K562 (cell line): ENCODE data around the gene C16orf96. TPM values are rescaled to one million over a fixed set of nuclear protein-coding genes. Genes with fewer than 3 reads are reported as not detected.

Experiments
- ATAC-seq: fragments of 200-7000 bp; cut with Tn5 transposase; 3 replicates; pipeline ENCODE4 v1.9.1; 2020; ENCODE audit warnings: moderate library complexity
- BruUV-seq: library from RNA; stranded (reverse); fragments of 400-500 nt; replicated peaks from 2 replicates; lab custom pipeline; 2021; lab: Mats Ljungman, UMichigan
- CTCF ChIA-PET: fragments of 300-600 bp; formaldehyde crosslinking; extraction: SDS; loops from one replicate; lab custom pipeline; 2021; ENCODE audit warnings: low intra/inter-chr PET ratio; lab: Yijun Ruan, JAX
- POLR2A ChIA-PET: fragments of 300-600, 350-650 bp; sonication (Branson Sonifier 250); formaldehyde crosslinking; extraction: SDS; loops from one replicate; lab custom pipeline; 2021; ENCODE audit warnings: antibody characterized with exemption, inconsistent platforms; lab: Yijun Ruan, JAX
- DNase-seq, 4 experiments: peaks; one replicate each; pipeline versions ENCODE4 v3.0.0 to v3.0.0-alpha.2; 2011 to 2018; ENCODE audit warnings: low spot score in 3 of 4, mixed read lengths in 3 of 4; ENCODE audit errors: extremely low read depth in 1 of 4
- FAIRE-seq: peaks from 2 replicates; lab custom pipeline; 2011; peaks lifted over from hg19 to GRCh38; lab: Jason Lieb, UNC
- H2AFZ ChIP-seq: 2 replicates; pipeline ENCODE4 v1.6.0; 2011; ENCODE audit warnings: low read depth, low read length, control low read depth, inconsistent platforms
- H3K27ac ChIP-seq: fragments of 200-600 bp; 3 replicates; pipeline ENCODE4 v1.8.0; 2011; ENCODE audit warnings: low read depth, mild to moderate bottlenecking, control low read depth, inconsistent platforms, low read length, moderate library complexity, mixed read lengths; ENCODE audit errors: extremely low read depth
- H3K27me3 ChIP-seq, 2 experiments: fragments of 300-600 bp in 1 of 2; 2 replicates in 1 of 2; 3 replicates in 1 of 2; pipeline versions ENCODE4 v1.6.0 to v1.8.0; 2011; ENCODE audit warnings: inconsistent platforms in 2 of 2, low read length in 2 of 2, mild to moderate bottlenecking in 1 of 2, mixed read lengths in 1 of 2, moderate library complexity in 1 of 2; ENCODE audit not compliant: control insufficient read depth in 2 of 2, insufficient read depth in 2 of 2
- H3K36me3 ChIP-seq: fragments of 300-600 bp; 3 replicates; pipeline ENCODE4 v1.8.0; 2011; ENCODE audit warnings: mild to moderate bottlenecking, low read length, inconsistent platforms; ENCODE audit not compliant: control insufficient read depth, insufficient read depth
- H3K4me1 ChIP-seq, 2 experiments: fragments of 200-600 bp in 1 of 2; replicated peaks in 1 of 2; 2 replicates in 1 of 2; 3 replicates in 1 of 2; pipeline versions ENCODE4 v1.5.1 to v1.8.0; 2011; ENCODE audit warnings: inconsistent platforms in 2 of 2, low read length in 2 of 2, mild to moderate bottlenecking in 1 of 2, mixed read lengths in 1 of 2, moderate library complexity in 1 of 2; ENCODE audit not compliant: control insufficient read depth in 2 of 2, insufficient read depth in 2 of 2
- H3K4me2 ChIP-seq: 2 replicates; pipeline ENCODE4 v1.6.1; 2011; ENCODE audit warnings: low read length, control low read depth, inconsistent platforms, mixed read lengths; ENCODE audit not compliant: insufficient read depth
- H3K4me3 ChIP-seq: fragments of 200-600 bp; sonication (generic), shearing (Covaris generic); 2 replicates; pipeline ENCODE4 v1.5.1; 2016; ENCODE audit warnings: control low read depth, inconsistent platforms
- H3K79me2 ChIP-seq: fragments of 200-600 bp; 3 replicates; pipeline ENCODE4 v1.8.0; 2011; ENCODE audit warnings: low read length, inconsistent platforms; ENCODE audit not compliant: control insufficient read depth, insufficient read depth
- H3K9ac ChIP-seq, 2 experiments: 2 replicates each; pipeline versions ENCODE4 v1.6.0 to v1.6.1; 2011; ENCODE audit warnings: low read depth in 2 of 2, low read length in 2 of 2, control low read depth in 1 of 2, inconsistent platforms in 1 of 2, mild to moderate bottlenecking in 1 of 2, mixed read lengths in 1 of 2; ENCODE audit not compliant: insufficient read depth in 1 of 2
- H3K9me1 ChIP-seq: one replicate; pipeline ENCODE4 v1.6.0; 2011; ENCODE audit warnings: inconsistent platforms, mild to moderate bottlenecking, low read length, moderate library complexity; ENCODE audit not compliant: control insufficient read depth, insufficient read depth
- H3K9me3 ChIP-seq: replicated peaks from 2 replicates; pipeline ENCODE4 v1.5.1; 2011; ENCODE audit warnings: low read depth, low read length, inconsistent platforms; ENCODE audit not compliant: control insufficient read depth, insufficient read depth
- H4K20me1 ChIP-seq: replicated peaks from 2 replicates; pipeline ENCODE4 v1.6.1; 2011; ENCODE audit warnings: low read length, inconsistent platforms, mixed read lengths; ENCODE audit not compliant: control insufficient read depth, insufficient read depth
- GTF2B ChIP-seq: IDR thresholded peaks from 2 replicates; pipeline ENCODE4 v1.6.1; 2011; ENCODE audit not compliant: insufficient read length; ENCODE audit errors: extremely low read depth
- HNRNPLL ChIP-seq: fragments of 200-400 bp; formaldehyde crosslinking; IDR thresholded peaks from 2 replicates; pipeline ENCODE4 v1.6.1; 2017; ENCODE audit warnings: low read length, low read depth, mild to moderate bottlenecking; ENCODE audit not compliant: poor library complexity, severe bottlenecking
- JUN ChIP-seq, 2 experiments: sonication (generic) in 1 of 2; formaldehyde crosslinking in 1 of 2; IDR thresholded peaks; 2 replicates each; pipeline versions ENCODE4 v1.6.1 to v1.8.0; 2012 to 2022; ENCODE audit warnings: borderline replicate concordance in 2 of 2, mild to moderate bottlenecking in 2 of 2, improper control_type of control experiment in 1 of 2, low read depth in 1 of 2, low read length in 1 of 2, missing genetic modification reagents in 1 of 2
- MTA2 ChIP-seq: fragments of 450-650 bp; IDR thresholded peaks from 2 replicates; pipeline ENCODE4 v1.6.1; 2016; ENCODE audit warnings: low read depth
- OTX1 ChIP-seq: fragments of 450-650 bp; formaldehyde crosslinking; IDR thresholded peaks from 2 replicates; pipeline ENCODE4 v1.4.0; 2022; ENCODE audit warnings: mild to moderate bottlenecking
- PCBP1 ChIP-seq: fragments of 200-400 bp; formaldehyde crosslinking; IDR thresholded peaks from 2 replicates; pipeline ENCODE4 v1.6.1; 2018; ENCODE audit warnings: mild to moderate bottlenecking, low read depth, low read length; ENCODE audit not compliant: poor library complexity, severe bottlenecking
- PPARD ChIP-seq: fragments of 250-450 bp; sonication (Bioruptor Pico); IDR thresholded peaks from 2 replicates; pipeline ENCODE4 v1.8.0; 2022; ENCODE audit warnings: inconsistent platforms, mild to moderate bottlenecking, moderate library complexity
- TCF7L2 ChIP-seq: fragments of 150-350 bp; IDR thresholded peaks from 2 replicates; pipeline ENCODE4 v1.6.1; 2016; ENCODE audit warnings: low read depth, mild to moderate bottlenecking, low read length, moderate library complexity
- ZNF124 ChIP-seq: sonication (generic); formaldehyde crosslinking; IDR thresholded peaks from 2 replicates; pipeline ENCODE4 v1.8.1; 2022; ENCODE audit warnings: missing genetic modification reagents
- ZNF146 ChIP-seq: IDR thresholded peaks from one replicate; pipeline ENCODE4 v1.6.1; 2018; ENCODE audit warnings: missing compliant biosample characterization; ENCODE audit not compliant: unreplicated experiment
- ZNF395 ChIP-seq: fragments of 200-800 bp; sonication (Bioruptor generic); IDR thresholded peaks from 2 replicates; pipeline ENCODE4 v1.6.1; 2017; ENCODE audit warnings: missing genetic modification characterization, missing compliant biosample characterization
- ZNF668 ChIP-seq: fragments of 250-450 bp; sonication (Bioruptor Pico); IDR thresholded peaks from 2 replicates; pipeline ENCODE4 v1.8.0; 2022; ENCODE audit warnings: mild to moderate bottlenecking, inconsistent platforms
- ZNF696 ChIP-seq: fragments of 250-450 bp; sonication (Bioruptor Pico); conservative IDR thresholded peaks from 2 replicates; pipeline ENCODE4 v1.4.0; 2020; ENCODE audit warnings: mild to moderate bottlenecking, moderate library complexity
- WGBS: fragments of 100-300 bp; shearing (Covaris generic); methylation state at CpG from one replicate; pipeline ENCODE4 v1.1.6; 2016; ENCODE audit warnings: low coverage, mixed read lengths; ENCODE audit not compliant: insufficient coverage; ENCODE audit errors: missing lambda C conversion rate; 5-methylcytosine and 5-hydroxymethylcytosine counted together
- in situ Hi-C: fragments of 300-500 bp; cut with MboI; formaldehyde crosslinking; loops from 4 replicates; pipeline ENCODE4 v1.15.0; 2018; ENCODE audit warnings: inconsistent platforms, mixed read lengths
- intact Hi-C: fragments of 100-400 bp; cut with micrococcal nuclease; formaldehyde crosslinking; loops from 2 replicates; pipeline ENCODE4 v1.14.2; 2022
- polyA plus RNA-seq, 8 experiments: library from polyadenylated mRNA; depleted of rRNA in 4 of 8; stranded (reverse) in 5 of 8; unstranded in 3 of 8; fragments of >200 nt; fragmentation: Nextera tagmentation in 2 of 8; fragmentation: Illumina TruSeq in 1 of 8; extraction: Ambion mirVana in 2 of 8; extraction: Trizol in 1 of 8; gene quantifications; 2 replicates each; pipeline versions ENCODE4 v1.2.1 to v1.2.3, GENCODE V29; 2011 to 2014; ENCODE audit warnings: inconsistent platforms in 1 of 8, missing spikeins in 1 of 8
- total RNA-seq, 7 experiments: library from RNA; depleted of rRNA in 6 of 7; stranded (reverse); fragments of >200 nt in 6 of 7; fragmentation: Illumina TruSeq in 2 of 7; extraction: Trizol in 2 of 7; gene quantifications; 2 replicates each; pipeline versions ENCODE4 v1.2.1 to v1.2.3, GENCODE V29; 2011 to 2021; ENCODE audit warnings: low replicate concordance in 1 of 7
- TF ChIP-seq, protein P1 (sequence below): fragments of 450-650 bp; IDR thresholded peaks from 2 replicates; pipeline ENCODE4 v1.6.1; 2018; ENCODE audit not compliant: partially characterized antibody
- TF ChIP-seq, protein P2 (sequence below): fragments of 450-650 bp; IDR thresholded peaks from 2 replicates; pipeline ENCODE4 v1.6.1; 2016; ENCODE audit warnings: borderline replicate concordance

C16orf96 gene
- total and polyA plus RNA-seq, 9 of the 15 experiments (the other 6 are each of a cell fraction or from before 2014, with no cell fraction given) = not detected

DNA sequence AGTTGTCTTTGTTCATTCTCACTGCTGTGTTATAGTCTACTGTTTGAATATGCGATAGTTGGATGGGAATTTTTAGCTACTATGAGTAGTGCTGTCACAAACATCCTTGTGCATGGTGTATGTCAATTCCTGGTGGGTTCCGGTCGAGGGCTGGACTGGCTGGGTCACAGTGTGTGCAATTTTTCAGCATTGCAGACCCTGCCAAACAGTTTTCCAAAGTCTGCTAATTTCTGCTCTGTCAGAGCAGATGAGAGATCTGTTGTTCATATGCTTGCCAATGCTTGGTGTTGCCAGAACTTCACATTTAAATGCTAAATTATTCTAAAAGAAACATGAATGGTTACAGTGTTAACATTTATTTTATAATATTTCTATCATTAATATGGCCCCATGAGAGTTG is 3.6 kb upstream of the C16orf96 start:
- ChIA-PET POLR2A (interaction anchor here (1.1 to 1.2 kb wide), 2 partner anchors 8 to 41 kb away, joined by 3 read pairs; no protein-coding TSS in a partner anchor), CTCF (no interaction called here)
- peaks cover 0 to 3% of the 10 kb centered on the region in 2 experiments; a peak in 2 of 5 replicates for H3K4me1 ChIP-seq
- WGBS = 2% methylated on average over 3 of the region's 3 CpGs
- no TSS peak for BruUV-seq
- H3K4me3 ChIP-seq = no peak overlapping the region
- H3K9me3 ChIP-seq = no peaks in the 10 kb centered on the region
- in situ Hi-C loops = no loop called here
- no peak for FAIRE-seq
- H3K9ac ChIP-seq = no peak overlapping the region
- intact Hi-C loops = no loop called here
- no peak overlapping the region for H2AFZ ChIP-seq
- peaks cover 33 to 63% of the 10 kb centered on the region in 2 experiments for H3K27me3 ChIP-seq
- H3K36me3 ChIP-seq = no peaks in the 10 kb centered on the region
- H3K79me2 ChIP-seq = no peaks in the 10 kb centered on the region
- ATAC-seq = no peak
- no peak overlapping the region for H3K27ac ChIP-seq
- no peak for DNase-seq
- H3K4me2 ChIP-seq = no peak overlapping the region
- H3K9me1 ChIP-seq = peaks cover 2% of the 10 kb centered on the region
- no peaks in the 10 kb centered on the region for H4K20me1 ChIP-seq
- TF ChIP-seq ZNF124 (CRISPR knock-in tag) (no peak), OTX1 (CRISPR knock-in tag) (no peak), ZNF696 (CRISPR knock-in tag) (no peak), ZNF668 (CRISPR knock-in tag) (no peak), PCBP1 (no peak), JUN (IDR thresholded peaks at IDR 0.05; ENCODE audit: borderline replicate concordance, low read depth, low read length) (no peak), JUN (CRISPR knock-in tag; IDR thresholded peaks at IDR 0.05; ENCODE audit: borderline replicate concordance) (no peak), ZNF146 (CRISPR knock-in tag) (no peak), GTF2B (no peak), PPARD (CRISPR knock-in tag) (no peak), TCF7L2 (no peak), HNRNPLL (no peak), ZNF395 (CRISPR knock-in tag) (no peak), MTA2 (no peak)
- TF ChIP-seq, protein P1, sequence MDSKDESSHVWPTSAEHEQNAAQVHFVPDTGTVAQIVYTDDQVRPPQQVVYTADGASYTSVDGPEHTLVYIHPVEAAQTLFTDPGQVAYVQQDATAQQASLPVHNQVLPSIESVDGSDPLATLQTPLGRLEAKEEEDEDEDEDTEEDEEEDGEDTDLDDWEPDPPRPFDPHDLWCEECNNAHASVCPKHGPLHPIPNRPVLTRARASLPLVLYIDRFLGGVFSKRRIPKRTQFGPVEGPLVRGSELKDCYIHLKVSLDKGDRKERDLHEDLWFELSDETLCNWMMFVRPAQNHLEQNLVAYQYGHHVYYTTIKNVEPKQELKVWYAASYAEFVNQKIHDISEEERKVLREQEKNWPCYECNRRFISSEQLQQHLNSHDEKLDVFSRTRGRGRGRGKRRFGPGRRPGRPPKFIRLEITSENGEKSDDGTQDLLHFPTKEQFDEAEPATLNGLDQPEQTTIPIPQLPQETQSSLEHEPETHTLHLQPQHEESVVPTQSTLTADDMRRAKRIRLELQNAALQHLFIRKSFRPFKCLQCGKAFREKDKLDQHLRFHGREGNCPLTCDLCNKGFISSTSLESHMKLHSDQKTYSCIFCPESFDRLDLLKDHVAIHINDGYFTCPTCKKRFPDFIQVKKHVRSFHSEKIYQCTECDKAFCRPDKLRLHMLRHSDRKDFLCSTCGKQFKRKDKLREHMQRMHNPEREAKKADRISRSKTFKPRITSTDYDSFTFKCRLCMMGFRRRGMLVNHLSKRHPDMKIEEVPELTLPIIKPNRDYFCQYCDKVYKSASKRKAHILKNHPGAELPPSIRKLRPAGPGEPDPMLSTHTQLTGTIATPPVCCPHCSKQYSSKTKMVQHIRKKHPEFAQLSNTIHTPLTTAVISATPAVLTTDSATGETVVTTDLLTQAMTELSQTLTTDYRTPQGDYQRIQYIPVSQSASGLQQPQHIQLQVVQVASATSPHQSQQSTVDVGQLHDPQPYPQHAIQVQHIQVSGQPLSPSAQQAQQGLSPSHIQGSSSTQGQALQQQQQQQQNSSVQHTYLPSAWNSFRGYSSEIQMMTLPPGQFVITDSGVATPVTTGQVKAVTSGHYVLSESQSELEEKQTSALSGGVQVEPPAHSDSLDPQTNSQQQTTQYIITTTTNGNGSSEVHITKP = no peak
- TF ChIP-seq, protein P2, sequence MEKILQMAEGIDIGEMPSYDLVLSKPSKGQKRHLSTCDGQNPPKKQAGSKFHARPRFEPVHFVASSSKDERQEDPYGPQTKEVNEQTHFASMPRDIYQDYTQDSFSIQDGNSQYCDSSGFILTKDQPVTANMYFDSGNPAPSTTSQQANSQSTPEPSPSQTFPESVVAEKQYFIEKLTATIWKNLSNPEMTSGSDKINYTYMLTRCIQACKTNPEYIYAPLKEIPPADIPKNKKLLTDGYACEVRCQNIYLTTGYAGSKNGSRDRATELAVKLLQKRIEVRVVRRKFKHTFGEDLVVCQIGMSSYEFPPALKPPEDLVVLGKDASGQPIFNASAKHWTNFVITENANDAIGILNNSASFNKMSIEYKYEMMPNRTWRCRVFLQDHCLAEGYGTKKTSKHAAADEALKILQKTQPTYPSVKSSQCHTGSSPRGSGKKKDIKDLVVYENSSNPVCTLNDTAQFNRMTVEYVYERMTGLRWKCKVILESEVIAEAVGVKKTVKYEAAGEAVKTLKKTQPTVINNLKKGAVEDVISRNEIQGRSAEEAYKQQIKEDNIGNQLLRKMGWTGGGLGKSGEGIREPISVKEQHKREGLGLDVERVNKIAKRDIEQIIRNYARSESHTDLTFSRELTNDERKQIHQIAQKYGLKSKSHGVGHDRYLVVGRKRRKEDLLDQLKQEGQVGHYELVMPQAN = no peak
